Stimulated activated CD8-positive, alpha-beta memory T cell treated with anti-CD3 and anti-CD28 coated beads, Interleukin-12 subunit alpha, Interleukin-12 subunit beta, amount 100 ng/mL, for 1 hour (primary cell): Measurements from ENCODE around the gene CCNY.
"Not testable (repeated sequence)": the region's sequence is repeated elsewhere in the genome, so short reads cannot be mapped to it uniquely, and the experiment has no call there.

Experiments
- DNase-seq: peaks from one replicate; pipeline ENCODE4 v3.0.0-alpha.2; 2020; ENCODE audit warnings: low read depth

CCNY gene

DNA sequence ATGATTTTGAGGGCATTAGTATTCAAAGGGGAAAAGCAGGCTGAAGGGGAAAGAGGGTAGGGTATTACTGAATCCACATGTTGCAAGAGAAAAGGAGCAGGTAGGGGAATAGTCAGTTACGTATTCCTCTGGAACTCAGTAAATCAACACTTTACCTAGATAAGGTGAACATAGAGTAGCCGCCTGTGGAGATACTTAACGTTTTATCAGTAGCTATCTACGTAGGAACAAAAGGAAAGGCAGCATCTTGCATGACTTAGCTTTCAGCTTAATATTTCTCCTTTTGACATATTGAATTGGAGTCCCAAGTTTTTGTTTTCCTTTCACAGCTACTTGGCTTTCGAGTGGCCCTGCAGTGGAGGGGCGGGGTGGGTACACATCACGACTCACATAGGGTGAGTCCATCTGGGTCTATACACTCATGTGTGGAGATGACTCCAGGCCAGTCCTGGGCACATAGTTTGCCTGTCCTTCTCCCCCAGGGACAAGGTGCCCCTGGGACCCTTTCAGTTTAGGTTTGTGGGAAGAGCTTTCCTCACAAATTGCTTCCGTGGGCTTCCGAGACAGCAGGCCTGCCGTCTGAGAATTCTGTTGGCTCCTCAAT is 48.1 kb downstream of the CCNY start:
- DNase-seq = no peak

DNA sequence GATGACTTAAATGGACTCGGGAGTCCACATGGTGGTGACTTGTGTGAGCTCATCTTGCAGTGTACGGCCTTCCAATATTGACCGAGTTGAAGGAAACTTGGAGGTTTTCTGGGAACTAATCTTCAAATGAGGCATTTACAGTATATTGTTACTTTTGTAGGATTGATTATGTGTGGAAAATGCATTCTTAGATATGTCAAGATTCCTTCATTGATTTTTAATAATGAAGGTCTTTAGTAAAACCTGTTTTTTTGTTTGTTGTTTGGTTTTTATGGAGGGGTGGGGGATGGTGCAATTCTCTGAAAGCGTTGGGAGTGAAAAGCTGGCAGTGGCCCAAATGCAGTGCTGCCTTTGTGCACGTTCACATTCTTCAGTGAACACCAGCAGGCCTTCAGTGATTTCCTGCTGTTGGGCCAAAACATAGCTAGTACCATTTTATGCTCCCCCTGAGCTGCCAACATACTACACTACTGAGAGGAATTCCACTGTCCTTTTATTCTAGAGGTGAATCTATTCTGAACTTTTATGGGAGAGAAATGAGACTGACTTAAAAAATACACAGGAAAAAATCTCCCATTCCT is 50.4 kb downstream of the CCNY start:
- DNase-seq = no peak

DNA sequence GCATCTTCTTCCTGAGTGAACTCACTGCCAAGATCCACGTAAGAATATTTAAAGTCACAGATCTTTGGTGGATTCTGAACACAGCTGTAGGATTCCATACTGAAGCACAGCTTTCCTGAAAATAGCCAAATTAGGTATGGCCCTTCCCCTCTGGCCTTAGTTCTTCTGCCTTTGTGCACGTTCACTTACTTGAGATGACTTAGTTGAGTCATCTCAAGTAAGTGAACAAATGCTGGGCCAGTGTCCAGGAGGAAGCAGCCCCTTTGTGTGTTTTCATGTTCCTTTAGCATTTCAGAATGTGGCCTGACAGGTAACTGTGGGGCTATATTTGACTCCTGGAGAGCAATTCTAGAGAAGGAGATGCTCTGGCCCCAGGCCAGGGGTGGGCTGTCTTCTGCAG is 51.5 kb downstream of the CCNY start:
- DNase-seq = no peak

DNA sequence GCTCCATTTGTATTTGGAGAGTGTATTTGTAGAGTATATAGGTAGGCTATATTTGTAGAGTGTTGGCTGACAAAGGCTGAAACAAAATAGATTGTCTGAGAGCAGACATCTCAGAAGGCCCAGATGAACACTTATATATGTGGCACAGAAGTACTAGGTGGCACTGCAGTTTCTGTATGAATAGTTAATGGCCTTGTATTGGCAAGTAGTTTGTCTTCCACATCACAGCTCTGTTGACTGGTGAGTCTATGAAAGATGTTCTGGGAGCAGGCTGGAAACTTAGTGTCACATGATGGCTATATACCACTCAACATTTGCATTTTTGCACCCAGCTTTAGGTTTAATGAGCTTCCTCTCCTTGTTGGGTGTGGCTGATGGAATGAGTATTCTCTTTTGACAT is 51.9 kb downstream of the CCNY start:
- DNase-seq = no peak

DNA sequence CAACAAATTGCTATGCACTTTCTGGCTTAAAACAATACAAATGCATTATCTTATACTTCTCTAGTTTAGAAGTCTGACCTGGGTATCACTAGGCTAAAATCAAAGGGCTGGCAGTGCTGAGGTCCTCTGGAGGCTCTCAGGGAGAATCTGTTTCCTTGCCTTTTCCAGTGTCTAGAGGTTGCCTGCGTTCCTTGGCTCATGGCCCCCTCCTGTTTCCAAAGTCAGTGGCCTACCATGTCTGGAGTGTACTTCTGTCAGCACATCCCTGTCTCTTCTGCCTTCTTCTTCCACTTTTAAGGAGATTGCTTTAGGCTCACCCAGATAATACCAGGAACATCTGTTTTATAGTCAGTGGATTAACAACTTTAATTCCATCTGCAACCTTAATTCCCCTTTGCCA is 52.4 kb downstream of the CCNY start:
- no peak for DNase-seq

DNA sequence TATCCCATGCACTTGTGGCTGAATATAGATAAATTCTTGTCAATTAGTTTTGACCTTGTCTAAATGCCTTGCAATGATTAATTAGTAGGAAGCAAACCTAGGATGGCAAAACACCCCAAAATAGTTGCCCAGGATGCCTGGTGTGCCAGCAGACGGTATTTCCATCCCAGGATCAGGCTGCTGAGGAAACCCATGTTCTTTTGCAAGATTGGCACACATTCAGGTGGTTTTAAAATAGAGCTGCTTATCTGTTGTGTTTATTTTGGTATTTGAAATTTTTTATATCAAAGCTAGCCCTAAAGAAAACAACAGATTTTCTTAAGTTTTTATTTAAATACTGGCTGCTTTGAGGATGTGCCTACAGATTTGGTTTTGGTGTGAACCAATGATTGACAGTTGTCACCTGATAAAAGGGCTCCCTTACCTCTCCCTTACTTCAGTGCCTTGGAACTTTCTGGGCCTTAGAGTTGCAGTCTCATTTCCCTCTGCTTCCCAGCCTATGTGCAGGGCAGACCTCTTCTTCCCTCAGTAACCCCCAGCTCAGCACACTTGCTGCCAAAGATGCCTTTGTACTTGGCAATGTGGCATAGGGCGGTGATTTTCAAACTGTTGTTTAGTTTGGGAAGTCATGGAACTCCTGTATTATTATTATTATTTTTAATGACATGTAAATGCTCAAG is 54.0 kb downstream of the CCNY start:
- no peak for DNase-seq

DNA sequence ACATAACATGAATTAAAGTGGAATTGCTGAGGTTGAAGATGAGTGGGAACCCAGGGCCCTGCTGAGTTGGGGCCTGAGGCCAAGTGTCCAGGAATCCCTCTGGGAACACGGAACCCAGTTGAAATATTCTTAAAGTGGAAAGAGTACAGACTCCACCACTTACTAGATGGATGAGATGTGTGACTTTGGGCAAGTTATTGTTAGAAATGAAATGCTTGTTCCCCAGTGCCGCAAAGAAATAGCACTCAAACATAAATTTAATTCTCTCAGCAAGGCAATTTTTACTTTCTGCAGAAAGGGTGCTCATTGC is 54.5 kb downstream of the CCNY start:
- DNase-seq = no peak

DNA sequence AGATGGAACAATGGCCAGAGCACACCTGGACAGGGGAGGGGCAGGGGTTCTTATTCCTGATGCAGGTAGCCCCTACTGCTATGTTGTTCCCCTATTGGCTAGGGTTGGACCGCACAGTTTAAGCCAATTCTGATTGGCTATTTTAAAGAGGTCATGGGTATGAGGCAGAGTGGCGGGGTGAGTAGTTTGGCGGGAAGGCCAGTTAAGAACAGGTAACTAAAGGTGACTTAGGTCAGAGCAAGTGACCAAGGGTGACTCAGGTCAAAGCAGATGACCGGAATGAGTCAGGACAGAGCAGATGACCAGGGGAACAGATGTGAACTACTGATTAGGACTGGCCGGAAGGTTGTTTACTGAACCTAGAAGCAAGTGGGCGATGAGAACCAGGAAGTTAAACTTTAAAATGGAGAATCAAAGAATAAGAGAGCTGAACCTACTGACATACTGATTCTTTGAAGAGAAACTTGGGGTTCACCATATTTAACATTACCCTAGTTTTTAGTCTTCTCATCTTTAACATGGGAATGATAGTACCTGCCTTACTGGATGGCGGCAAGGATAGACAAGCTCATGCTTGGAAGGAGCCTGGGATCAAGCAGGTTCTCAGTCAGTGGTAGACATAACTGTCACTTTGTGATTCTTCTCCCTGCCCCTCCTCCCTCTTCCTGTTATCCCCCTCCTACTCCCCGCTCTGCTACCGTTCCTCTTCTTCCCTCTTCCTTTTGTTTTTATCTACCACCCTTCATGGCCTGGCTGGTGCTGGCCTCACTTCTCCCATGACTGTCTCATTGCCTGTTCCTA is 55.0 kb downstream of the CCNY start:
- no peak for DNase-seq

DNA sequence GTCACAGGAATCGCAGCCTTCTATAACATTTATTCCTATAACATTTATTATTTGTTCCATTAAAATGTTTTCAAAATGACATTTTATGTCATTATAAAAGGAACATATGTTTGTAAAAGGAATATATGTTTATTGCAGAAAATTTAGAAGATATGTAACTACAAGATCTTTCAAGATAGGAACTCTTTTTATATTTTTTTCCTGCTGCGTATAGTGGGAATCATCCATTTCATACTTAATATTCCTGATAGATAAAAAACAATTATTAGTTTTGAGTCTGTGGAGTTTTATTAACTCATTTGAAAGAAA is 55.6 kb downstream of the CCNY start:
- DNase-seq = no peak

DNA sequence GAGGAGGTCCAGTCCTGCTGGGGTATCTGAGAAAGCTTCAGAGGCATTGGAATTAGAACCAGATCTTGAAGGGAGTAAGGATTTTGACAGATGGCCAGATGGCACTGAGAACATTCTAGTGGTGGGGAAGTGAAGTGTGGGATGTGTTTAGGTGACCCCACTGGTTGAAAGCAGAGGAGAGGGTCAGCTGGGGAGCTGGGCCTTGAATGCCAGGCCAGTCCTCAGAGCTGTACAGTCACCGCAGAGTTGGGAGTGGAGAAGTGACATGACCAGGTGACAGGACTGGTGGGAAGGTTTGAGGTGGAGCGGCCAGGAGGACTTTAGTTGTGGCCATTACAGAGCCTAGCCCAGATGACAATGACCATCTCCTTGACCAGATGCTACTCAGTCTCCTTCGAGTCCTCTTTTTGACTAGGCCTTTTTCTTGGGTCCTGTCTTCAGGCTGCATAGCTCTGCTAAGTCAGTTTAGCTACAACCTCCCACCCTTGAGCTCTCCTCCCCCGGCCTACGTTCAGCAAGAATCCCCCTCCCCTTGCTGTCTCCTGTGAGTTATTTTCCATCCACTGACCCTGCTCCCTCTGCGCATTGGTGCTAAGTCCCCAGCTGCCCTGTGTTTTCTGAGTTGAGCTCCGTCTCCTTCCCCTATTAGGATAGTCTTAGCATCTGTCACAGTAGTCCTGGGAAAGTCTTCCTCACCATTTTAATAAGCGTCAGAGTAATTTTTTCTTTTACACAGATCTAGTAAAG is 56.3 kb downstream of the CCNY start:
- DNase-seq = no peak

DNA sequence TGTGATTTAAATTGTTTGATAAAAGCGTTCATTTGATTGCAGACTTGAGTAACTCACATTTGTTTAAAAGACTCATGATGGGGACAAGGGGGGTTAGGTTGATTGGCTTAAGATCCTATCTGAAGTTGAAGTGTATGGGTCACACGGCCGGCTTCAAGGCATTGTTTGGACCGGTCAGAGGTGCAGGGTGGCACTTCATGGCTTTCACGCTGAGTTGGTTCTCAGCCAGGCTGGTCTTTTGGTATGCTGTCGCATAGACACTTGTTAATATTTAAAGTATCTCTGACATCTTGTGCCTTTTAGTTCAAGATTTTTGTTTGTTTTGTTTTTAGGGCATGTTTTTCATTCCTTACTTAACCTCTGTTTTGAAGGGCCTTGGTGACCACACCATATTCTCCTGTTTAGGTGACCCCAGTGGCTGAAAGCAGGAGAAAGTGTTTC is 58.1 kb downstream of the CCNY start:
- no peak for DNase-seq

DNA sequence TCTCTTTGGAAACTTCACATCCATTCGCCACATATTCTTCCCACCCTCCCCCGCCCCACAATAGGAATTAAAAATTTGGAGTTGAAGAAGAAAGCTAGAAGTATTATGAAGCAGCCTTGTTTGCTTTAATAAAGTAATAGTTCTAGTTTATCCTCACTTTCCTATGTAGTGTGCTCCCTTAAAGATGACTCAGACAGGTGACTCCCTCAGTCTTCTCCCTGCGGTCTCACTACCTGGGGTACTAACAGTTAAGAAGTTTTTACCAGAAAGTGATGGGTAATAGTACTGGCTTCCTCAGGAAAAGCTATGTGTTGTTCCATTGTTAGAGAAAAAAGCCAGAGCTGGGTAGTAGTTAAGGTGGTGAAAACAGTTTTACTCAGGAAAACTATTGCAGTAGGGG is 58.6 kb downstream of the CCNY start:
- no peak for DNase-seq

DNA sequence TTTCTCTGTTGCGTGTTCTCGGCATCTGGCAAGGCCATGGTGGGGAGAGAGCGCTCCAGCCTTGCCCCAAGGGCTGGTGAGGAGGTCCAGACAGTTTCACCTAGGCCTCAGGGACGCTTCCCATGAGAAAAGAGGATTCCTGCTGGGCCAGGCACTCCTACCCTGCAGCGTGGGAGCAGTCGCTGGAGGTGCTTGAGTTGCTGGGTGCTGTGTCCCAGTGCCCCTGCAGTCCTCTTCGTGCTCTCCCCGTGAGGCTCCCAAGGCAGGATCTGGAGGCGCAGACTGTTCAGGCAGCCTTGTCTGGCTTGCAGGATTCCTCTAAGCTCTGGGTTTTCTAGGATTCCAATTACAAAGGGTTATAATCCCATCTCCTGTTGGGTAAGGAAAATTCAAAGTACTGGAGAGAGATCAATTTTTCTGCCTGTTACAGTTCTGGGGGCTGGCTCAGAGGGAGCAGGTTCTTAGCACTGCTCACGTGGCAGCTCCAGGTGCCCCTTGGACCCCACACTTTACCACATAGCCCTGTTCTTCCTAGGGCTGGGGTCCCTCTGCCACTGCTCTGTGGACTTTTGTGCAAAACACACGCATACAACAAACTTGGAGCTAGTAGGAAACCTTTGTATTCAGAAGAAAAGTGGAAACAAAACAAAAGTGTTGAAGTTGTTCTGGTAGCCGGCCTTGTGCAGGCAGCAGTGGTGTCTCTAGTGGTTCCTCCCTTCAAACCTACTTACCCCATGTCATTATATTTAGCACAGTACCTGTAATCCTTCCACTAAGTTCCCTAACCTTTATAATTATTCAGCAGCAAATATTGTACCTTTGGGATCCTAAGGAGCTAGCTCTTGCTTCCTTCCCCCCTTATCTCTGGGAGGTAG is 60.5 kb downstream of the CCNY start:
- no peak for DNase-seq

DNA sequence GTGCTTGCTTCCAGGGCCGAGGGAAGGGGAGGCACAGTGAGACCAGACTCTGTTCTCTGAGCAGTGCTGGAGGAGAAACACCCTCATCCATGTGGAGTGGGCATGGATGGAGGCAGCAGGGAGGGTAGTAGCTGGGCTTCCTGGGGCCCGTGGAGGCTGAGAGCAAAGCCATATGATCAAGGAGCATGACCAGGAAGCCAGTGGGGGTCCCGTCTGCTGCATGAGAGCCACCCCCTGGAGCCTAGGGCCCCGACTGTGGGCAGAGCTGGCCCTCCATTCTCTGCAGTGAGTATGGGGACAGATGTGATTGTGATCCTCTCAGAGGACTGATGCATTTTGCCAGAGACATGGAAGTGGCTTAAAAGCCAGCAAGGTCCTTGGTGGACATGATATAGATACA is 61.6 kb downstream of the CCNY start:
- no peak for DNase-seq

DNA sequence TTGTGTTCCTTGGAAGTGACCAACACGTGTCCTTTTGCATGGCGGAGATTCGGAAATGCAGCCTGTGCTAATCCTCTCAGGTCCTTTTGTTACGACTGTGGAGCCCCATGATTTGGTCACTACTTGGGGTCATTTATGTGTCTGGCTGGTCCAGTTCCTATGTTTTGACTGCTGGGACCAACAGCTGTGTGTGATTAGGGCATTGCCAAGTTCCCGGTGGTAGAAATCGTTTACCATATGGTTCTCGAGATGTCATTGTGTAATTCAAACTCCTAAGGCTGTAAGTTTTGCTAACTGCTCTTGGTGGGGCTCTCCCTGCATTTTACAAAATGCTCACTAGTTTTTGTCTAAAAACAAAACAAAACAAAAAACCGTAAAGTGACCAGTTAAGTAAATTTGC is 62.0 kb downstream of the CCNY start:
- no peak for DNase-seq

DNA sequence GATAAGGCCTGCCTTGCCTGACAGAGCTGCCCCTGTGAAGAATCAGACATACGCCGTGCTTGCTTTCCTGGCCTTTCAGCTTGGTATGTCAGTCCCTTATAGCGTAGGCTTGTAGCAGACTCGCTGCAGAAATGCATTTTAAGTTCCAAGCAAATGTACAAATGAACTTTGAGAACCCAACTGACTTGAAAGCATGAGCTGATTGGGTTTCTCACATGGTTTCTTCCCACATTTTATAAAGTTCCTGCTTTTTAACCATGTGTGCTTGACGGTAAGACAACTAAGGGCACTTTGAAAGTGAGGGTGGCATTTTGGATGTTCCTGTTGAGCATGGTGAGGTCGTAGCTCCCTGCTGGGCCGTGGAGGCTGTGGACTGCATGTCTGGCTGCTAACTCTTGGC is 62.6 kb downstream of the CCNY start:
- no peak for DNase-seq

DNA sequence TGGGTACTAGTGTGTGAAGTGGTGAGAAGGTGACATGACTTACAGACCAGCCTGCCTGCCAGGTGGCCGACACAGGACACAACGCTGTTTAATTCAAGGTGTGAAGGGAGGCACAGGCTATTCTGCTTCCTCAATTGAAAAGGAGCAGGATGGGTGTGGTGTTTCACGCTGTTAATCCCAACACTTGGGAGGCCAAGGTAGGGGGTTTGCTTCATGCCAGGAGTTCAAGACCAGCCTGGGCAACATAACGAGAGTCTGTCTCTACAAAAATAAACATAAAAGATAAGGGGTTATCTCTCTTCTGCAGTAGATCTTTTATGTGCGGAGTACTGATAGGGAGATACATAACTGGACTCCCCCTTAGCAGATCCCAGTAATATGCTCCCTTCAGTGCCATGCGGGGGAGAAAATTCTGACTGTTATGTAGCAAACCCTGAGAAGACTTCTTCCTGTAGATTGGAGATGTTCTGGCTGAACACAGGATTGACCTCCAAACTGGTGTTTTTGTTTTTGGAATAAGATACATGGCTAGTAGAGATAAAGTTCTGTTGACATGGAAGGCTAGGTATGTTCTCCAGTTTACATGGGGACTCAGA is 63.2 kb downstream of the CCNY start:
- no peak for DNase-seq

DNA sequence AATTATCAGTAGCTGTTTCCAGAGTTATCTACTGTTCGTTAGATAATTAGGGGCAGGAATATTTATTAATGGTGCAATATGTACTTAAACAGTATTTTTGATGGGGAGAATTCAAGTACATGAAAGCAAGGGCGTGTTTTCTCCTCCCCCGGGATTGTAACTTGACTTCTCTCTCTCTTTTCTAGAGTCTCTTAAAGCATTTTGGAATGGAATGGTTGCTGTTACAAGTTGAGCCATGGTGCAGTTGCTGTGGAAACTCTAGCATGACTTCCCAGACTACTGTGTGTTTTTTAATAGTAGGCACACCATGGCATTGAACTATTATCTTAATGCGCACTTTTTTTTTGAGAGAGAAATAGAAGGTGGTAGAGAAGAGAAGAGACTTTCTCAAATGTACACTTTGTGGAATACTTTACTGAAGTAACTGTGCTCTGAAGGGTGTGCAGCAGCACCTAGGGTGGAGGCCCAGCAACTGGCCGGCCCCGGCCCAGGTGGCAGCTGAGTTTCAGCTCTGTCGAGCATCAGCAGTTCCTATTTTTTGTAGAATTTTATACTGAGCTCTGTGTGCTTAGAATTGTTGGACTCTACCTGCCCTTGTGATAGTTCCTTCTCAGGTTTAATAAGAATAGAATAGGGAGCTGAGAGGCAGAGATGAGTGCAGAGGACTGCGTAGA is 64.4 kb downstream of the CCNY start:
- no peak for DNase-seq

DNA sequence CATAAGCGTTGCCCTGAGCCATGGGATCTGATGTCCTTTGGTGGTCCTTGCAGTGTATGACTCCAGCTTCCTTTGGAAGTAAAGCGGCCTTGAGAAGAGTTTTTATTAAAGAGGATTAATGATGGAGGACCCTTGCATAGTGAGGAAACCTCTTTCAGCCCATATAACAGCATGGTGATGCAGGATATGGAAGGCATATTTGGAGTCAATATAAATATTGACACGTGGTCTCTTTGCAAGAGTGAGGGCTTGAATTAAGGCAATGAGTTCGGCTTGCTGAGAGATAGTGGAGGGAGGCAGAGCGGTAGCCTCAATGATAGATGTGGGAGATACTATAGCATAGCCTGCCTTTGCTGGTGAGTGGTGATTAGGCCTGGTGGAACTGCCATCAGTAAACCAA is 67.2 kb downstream of the CCNY start:
- not testable (repeated sequence) for DNase-seq

DNA sequence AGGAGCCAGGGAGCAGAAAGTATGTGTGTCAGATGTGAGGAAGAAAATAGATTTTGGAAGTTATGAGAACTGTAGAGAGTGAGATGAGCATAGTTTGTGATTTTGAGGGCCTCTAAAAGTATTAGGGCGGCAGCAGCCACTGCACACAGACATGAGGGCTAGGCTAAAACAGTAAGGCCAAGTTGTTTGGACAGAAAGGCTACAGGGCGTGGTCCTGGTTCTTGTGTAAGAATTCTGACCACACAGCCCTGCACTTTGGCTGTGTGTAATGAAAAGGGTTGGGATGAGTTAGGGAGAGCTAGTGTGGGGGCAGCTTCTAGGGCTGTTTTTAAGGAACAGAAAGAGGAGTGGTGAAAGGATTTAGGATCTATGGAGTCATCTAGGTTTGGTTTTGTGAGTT is 67.8 kb downstream of the CCNY start:
- not testable (repeated sequence) for DNase-seq
